KMS-11 (cell line): ENCODE results near the gene IFI44L.
A peak's percentile ranks its signal among the peaks of the same experiment; 100 is the strongest.

Source experiments
- H2AFZ ChIP-seq: fragments of 200-600 bp; sonication (generic); 2 replicates; pipeline ENCODE4 v1.6.1; 2016; ENCODE audit warnings: antibody characterized with exemption, mixed run types, low read depth
- H3K27ac ChIP-seq: fragments of 200-600 bp; sonication (generic); 2 replicates; pipeline ENCODE4 v1.6.1; 2016; ENCODE audit warnings: mild to moderate bottlenecking, mixed run types
- H3K27me3 ChIP-seq: fragments of 200-600 bp; sonication (generic); 2 replicates; pipeline ENCODE4 v1.6.1; 2017; ENCODE audit warnings: mild to moderate bottlenecking, low read depth, mixed run types, moderate library complexity; ENCODE audit not compliant: insufficient read depth
- H3K36me3 ChIP-seq: fragments of 200-600 bp; sonication (generic); 2 replicates; pipeline ENCODE4 v1.6.1; 2017; ENCODE audit warnings: mild to moderate bottlenecking, mixed run types; ENCODE audit not compliant: insufficient read depth
- H3K4me1 ChIP-seq: fragments of 200-600 bp; sonication (generic); 2 replicates; pipeline ENCODE4 v1.6.1; 2016; ENCODE audit warnings: mild to moderate bottlenecking, low read depth, mixed run types; ENCODE audit not compliant: poor library complexity, severe bottlenecking
- H3K4me2 ChIP-seq: fragments of 200-600 bp; sonication (generic); 2 replicates; pipeline ENCODE4 v1.7.0; 2016; ENCODE audit warnings: mild to moderate bottlenecking, mixed run types
- H3K4me3 ChIP-seq: fragments of 200-600 bp; sonication (generic); IDR thresholded peaks from 2 replicates; pipeline ENCODE4 v1.6.1; 2017; ENCODE audit warnings: low read depth, low read length, mixed read lengths; ENCODE audit not compliant: insufficient read depth
- H3K79me2 ChIP-seq: fragments of 200-600 bp; sonication (generic); 2 replicates; pipeline ENCODE4 v1.6.1; 2016; ENCODE audit warnings: low read depth, mixed run types; ENCODE audit not compliant: insufficient read depth
- H3K9ac ChIP-seq: fragments of 200-600 bp; sonication (generic); 2 replicates; pipeline ENCODE4 v1.6.1; 2016; ENCODE audit warnings: mild to moderate bottlenecking, mixed run types
- H4K20me1 ChIP-seq: fragments of 200-600 bp; sonication (generic); 2 replicates; pipeline ENCODE4 v1.6.1; 2016; ENCODE audit warnings: mild to moderate bottlenecking, mixed run types; ENCODE audit not compliant: insufficient read depth
- CTCF ChIP-seq: fragments of 200-600 bp; sonication (generic); conservative IDR thresholded peaks from 2 replicates; pipeline ENCODE4 v1.6.1; 2017; ENCODE audit warnings: low read depth, mild to moderate bottlenecking, antibody characterized with exemption, low read length, moderate library complexity, mixed read lengths

Gene IFI44L

GRCh38 chr1:78645723-78646122 is 25.5 kb downstream of the IFI44L start:
- Histone ChIP-seq H3K36me3 (no peaks in the 10 kb centered on the region), H3K4me1 (peaks cover 14% of the 10 kb centered on the region), H2AFZ (no peak overlapping the region), H3K9ac (no peak overlapping the region), H3K4me2 (no peak overlapping the region), H3K4me3 (no peak overlapping the region), H3K27ac (no peak overlapping the region), H3K27me3 (no peaks in the 10 kb centered on the region), H4K20me1 (no peaks in the 10 kb centered on the region), H3K79me2 (no peaks in the 10 kb centered on the region)
- no peak for TF ChIP-seq CTCF

- H3K27ac ChIP-seq: no peak overlapping the region
- no peak overlapping the region for H2AFZ ChIP-seq
- no peak overlapping the region for H3K9ac ChIP-seq
- no peaks in the 10 kb centered on the region for H3K27me3 ChIP-seq
- H3K4me3 ChIP-seq: no peak overlapping the region
- TF ChIP-seq CTCF: no peak
- H3K4me2 ChIP-seq: no peak overlapping the region
- H3K36me3 ChIP-seq: no peaks in the 10 kb centered on the region
- peaks cover 14% of the 10 kb centered on the region for H3K4me1 ChIP-seq
- H4K20me1 ChIP-seq: no peaks in the 10 kb centered on the region
- H3K79me2 ChIP-seq: no peaks in the 10 kb centered on the region
Measured at GRCh38 chr1:78647238-78647637, 27.0 kb downstream of the IFI44L start.

GRCh38 chr1:78649628-78650027 is 29.4 kb downstream of the IFI44L start, which contains the start of gene IFI44:
TSS of gene IFI44 (plus strand) at chr1:78649831. CDS start at chr1:78650196, 365 bp downstream.
- Histone ChIP-seq H3K36me3 (no peaks in the 10 kb centered on the region), H3K27me3 (no peaks in the 10 kb centered on the region), H3K4me1 (peaks cover 14% of the 10 kb centered on the region), H3K27ac (peak within 1 kb of the TSS; percentile 54), H2AFZ (peak within 1 kb of the TSS; percentile 18; the same call in 1 of the 2 replicates), H3K4me3 (no peak within 1 kb of the TSS), H4K20me1 (no peaks in the 10 kb centered on the region), H3K79me2 (no peaks in the 10 kb centered on the region), H3K9ac (no peak within 1 kb of the TSS), H3K4me2 (peak within 1 kb of the TSS; percentile 42; the same call in 1 of the 2 replicates)
- no peak for TF ChIP-seq CTCF

GRCh38 chr1:78650114-78650660 is 29.9 kb downstream of the IFI44L start:
- H4K20me1 ChIP-seq: no peaks in the 10 kb centered on the region
- TF ChIP-seq CTCF: no peak
- no peaks in the 10 kb centered on the region for H3K27me3 ChIP-seq
- no peaks in the 10 kb centered on the region for H3K79me2 ChIP-seq
- H3K9ac ChIP-seq: no peak overlapping the region
- no peak overlapping the region for H3K4me3 ChIP-seq
- peaks cover 14% of the 10 kb centered on the region for H3K4me1 ChIP-seq
- 0 out of 2 replicates have a peak overlapping the region, but pooled peaks have one; percentile 18 for H2AFZ ChIP-seq
- no peak overlapping the region; the same call in 1 of the 2 replicates for H3K27ac ChIP-seq
- peak overlapping the region; percentile 42; the same call in 1 of the 2 replicates for H3K4me2 ChIP-seq
- no peaks in the 10 kb centered on the region for H3K36me3 ChIP-seq
